Liver (tissue), 9 donors: ENCODE data around the gene SLC12A7. TPM values are rescaled to one million over a fixed set of nuclear protein-coding genes. Genes with fewer than 3 reads are reported as not detected.

Experiments
- DNase-seq: peaks from one replicate; pipeline ENCODE4 v3.0.0-alpha.2; 2017; ENCODE audit warnings: low spot score
- H3K27ac ChIP-seq, 2 donors: one replicate each; pipeline ENCODE4 v1.7.0; 2013; ENCODE audit warnings: inconsistent platforms in 2 of 2, low read length in 2 of 2, control low read depth in 1 of 2, low read depth in 1 of 2, mild to moderate bottlenecking in 1 of 2
- H3K27me3 ChIP-seq, 4 donors: one replicate each; pipeline versions ENCODE4 v1.6.1 to v1.7.0; 2013; ENCODE audit warnings: low read length in 3 of 4, inconsistent platforms in 1 of 4, mild to moderate bottlenecking in 1 of 4, moderate library complexity in 1 of 4; ENCODE audit not compliant: control insufficient read depth in 4 of 4, insufficient read depth in 4 of 4
- H3K36me3 ChIP-seq, 4 donors: one replicate each; pipeline versions ENCODE4 v1.6.1 to v1.7.0; 2013; ENCODE audit warnings: low read length in 3 of 4, mild to moderate bottlenecking in 3 of 4, low read depth in 1 of 4, moderate library complexity in 1 of 4; ENCODE audit not compliant: control insufficient read depth in 4 of 4, insufficient read depth in 3 of 4
- H3K4me1 ChIP-seq, 4 donors: one replicate each; pipeline versions ENCODE4 v1.6.1 to v1.7.0; 2013; ENCODE audit warnings: low read length in 3 of 4, mild to moderate bottlenecking in 3 of 4, moderate library complexity in 1 of 4; ENCODE audit not compliant: control insufficient read depth in 4 of 4, insufficient read depth in 4 of 4
- H3K4me3 ChIP-seq, 3 donors: one replicate each; pipeline versions ENCODE4 v1.6.1 to v1.7.0; 2013; ENCODE audit warnings: low read length in 3 of 3, control low read depth in 1 of 3, low read depth in 1 of 3, mild to moderate bottlenecking in 1 of 3
- H3K9ac ChIP-seq, 2 donors: one replicate each; pipeline ENCODE4 v1.7.0; 2013; ENCODE audit warnings: low read length in 2 of 2, mild to moderate bottlenecking in 2 of 2, moderate library complexity in 2 of 2, control low read depth in 1 of 2, low read depth in 1 of 2
- H3K9me3 ChIP-seq, 4 donors: one replicate each; pipeline versions ENCODE4 v1.6.1 to v1.7.0; 2013; ENCODE audit warnings: low read length in 3 of 4; ENCODE audit not compliant: control insufficient read depth in 4 of 4
- CTCF ChIP-seq: fragments of 150-350 bp; IDR thresholded peaks from 2 replicates; pipeline ENCODE4 v1.5.1; 2017; ENCODE audit warnings: improper control_type of control experiment, low read depth, low read length; ENCODE audit not compliant: missing input control
- FOXA1 ChIP-seq: IDR thresholded peaks from 2 replicates; pipeline ENCODE4 v1.6.1; 2016; ENCODE audit warnings: antibody characterized with exemption
- GABPA ChIP-seq, 2 donors: IDR thresholded peaks in 1 of 2; conservative IDR thresholded peaks in 1 of 2; 2 replicates each; pipeline ENCODE4 v1.6.1; 2016; ENCODE audit warnings: antibody characterized with exemption in 2 of 2, mild to moderate bottlenecking in 1 of 2, moderate library complexity in 1 of 2
- HNF4G ChIP-seq: IDR thresholded peaks from 2 replicates; pipeline ENCODE4 v1.6.1; 2016; ENCODE audit warnings: antibody characterized with exemption
- JUND ChIP-seq, 2 donors: IDR thresholded peaks; 2 replicates each; pipeline ENCODE4 v1.6.1; 2016; ENCODE audit warnings: antibody characterized with exemption in 2 of 2
- MAX ChIP-seq: IDR thresholded peaks from 2 replicates; pipeline ENCODE4 v1.6.1; 2016; ENCODE audit warnings: antibody characterized with exemption
- NR2F2 ChIP-seq: IDR thresholded peaks from 2 replicates; pipeline ENCODE4 v1.6.1; 2016; ENCODE audit warnings: antibody characterized with exemption
- RAD21 ChIP-seq, 2 donors: IDR thresholded peaks; 2 replicates each; pipeline ENCODE4 v1.6.1; 2016; ENCODE audit warnings: antibody characterized with exemption in 2 of 2, mild to moderate bottlenecking in 2 of 2
- REST ChIP-seq: IDR thresholded peaks from 2 replicates; pipeline ENCODE4 v1.6.1; 2016; ENCODE audit warnings: antibody characterized with exemption, mild to moderate bottlenecking
- RXRA ChIP-seq, 2 donors: IDR thresholded peaks; 2 replicates each; pipeline ENCODE4 v1.6.1; 2017 to 2018; ENCODE audit warnings: antibody characterized with exemption in 2 of 2, mild to moderate bottlenecking in 1 of 2
- TAF1 ChIP-seq: conservative IDR thresholded peaks from 2 replicates; pipeline ENCODE4 v1.6.1; 2016; ENCODE audit warnings: antibody characterized with exemption, mild to moderate bottlenecking
- YY1 ChIP-seq: IDR thresholded peaks from 2 replicates; pipeline ENCODE4 v1.6.1; 2016; ENCODE audit warnings: antibody characterized with exemption, mild to moderate bottlenecking
- WGBS: extraction: QIAGEN DNeasy Blood & Tissue Kit; methylation state at CpG from one replicate; pipeline ENCODE4 v1.1.7; 2013; 5-methylcytosine and 5-hydroxymethylcytosine counted together
- polyA plus RNA-seq, 2 donors: library from polyadenylated mRNA; stranded (reverse) in 1 of 2; unstranded in 1 of 2; fragments of 200-250 nt in 1 of 2; fragments of >200 nt in 1 of 2; fragmentation: Nextera tagmentation in 1 of 2; extraction: Ambion mirVana in 1 of 2; gene quantifications; one replicate each; pipeline versions ENCODE4 v1.2.1 to v1.2.3, GENCODE V29; 2013 to 2015
- total RNA-seq, 2 donors: library from RNA; depleted of rRNA; stranded (reverse); fragments of >200 nt; gene quantifications; one replicate each; pipeline ENCODE4 v1.2.3, GENCODE V29; 2014
- TF ChIP-seq, protein P1 (sequence below): IDR thresholded peaks from 2 replicates; pipeline ENCODE4 v1.6.1; 2016; ENCODE audit warnings: antibody characterized with exemption
- donor health status: healthy.
- donor health status: healthy.
- donor health status: healthy.
- donor health status: healthy.
- donor health status: healthy.

SLC12A7 gene
- total and polyA plus RNA-seq, 4 donors, result 12.3 to 64.2 (median 28.9) TPM

DNA sequence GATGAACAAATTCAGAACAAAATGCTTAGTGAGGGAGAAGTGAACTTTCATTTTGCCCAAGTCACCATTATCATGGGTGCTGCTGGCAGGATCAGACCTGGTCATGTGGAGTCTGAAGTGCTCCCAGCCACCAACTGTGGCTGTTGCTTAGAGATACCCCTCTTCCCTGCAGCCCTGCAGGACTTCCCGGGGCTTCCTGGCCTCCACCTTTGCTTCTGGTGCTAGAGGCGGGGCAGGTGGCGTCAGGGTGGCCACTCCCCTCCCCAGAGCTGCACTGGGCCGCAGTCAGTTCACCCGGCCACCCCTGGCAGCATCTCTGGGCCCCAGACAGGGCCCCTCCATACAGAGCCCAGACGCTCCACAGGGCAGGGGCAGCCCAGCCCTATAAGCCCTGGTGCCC is 30.0 kb upstream of the SLC12A7 start:
- Histone ChIP-seq H3K4me1 (peaks cover 0 to 9% (median 5%) of the 10 kb centered on the region in 4 donors), H3K36me3 (no peaks in the 10 kb centered on the region)
- TF ChIP-seq HNF4G, result no peak
- no peak for TF ChIP-seq JUND (IDR thresholded peaks at IDR 0.05)
- TF ChIP-seq, protein P1, sequence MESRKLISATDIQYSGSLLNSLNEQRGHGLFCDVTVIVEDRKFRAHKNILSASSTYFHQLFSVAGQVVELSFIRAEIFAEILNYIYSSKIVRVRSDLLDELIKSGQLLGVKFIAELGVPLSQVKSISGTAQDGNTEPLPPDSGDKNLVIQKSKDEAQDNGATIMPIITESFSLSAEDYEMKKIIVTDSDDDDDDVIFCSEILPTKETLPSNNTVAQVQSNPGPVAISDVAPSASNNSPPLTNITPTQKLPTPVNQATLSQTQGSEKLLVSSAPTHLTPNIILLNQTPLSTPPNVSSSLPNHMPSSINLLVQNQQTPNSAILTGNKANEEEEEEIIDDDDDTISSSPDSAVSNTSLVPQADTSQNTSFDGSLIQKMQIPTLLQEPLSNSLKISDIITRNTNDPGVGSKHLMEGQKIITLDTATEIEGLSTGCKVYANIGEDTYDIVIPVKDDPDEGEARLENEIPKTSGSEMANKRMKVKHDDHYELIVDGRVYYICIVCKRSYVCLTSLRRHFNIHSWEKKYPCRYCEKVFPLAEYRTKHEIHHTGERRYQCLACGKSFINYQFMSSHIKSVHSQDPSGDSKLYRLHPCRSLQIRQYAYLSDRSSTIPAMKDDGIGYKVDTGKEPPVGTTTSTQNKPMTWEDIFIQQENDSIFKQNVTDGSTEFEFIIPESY, result no peak
- no peak for TF ChIP-seq CTCF
- TF ChIP-seq YY1, result no peak
- TF ChIP-seq RAD21 (IDR thresholded peaks at IDR 0.05), result no peak

DNA sequence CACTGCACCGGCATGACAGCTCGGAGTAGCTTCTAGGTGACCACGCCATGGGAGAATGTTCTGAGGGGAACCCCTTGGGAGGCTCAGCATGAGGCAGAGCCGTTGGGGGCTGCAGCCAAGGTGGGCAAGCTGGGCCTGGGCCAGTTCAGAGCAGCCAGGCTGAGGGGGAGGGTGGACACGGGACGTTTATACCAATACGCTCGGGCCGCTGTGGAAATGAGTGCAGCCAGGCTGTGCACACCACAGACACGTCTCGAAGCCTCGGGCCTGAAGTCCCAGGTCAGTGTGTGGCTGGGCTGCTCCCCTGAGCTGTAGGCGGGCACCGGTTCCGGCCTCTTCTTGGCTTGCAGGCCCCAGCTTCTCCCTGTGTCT is 28.9 kb upstream of the SLC12A7 start:
- no peak overlapping the region for H3K4me3 ChIP-seq
- no peaks in the 10 kb centered on the region for H3K36me3 ChIP-seq
- H3K27ac ChIP-seq, result no peak overlapping the region
- H3K9ac ChIP-seq, result no peak overlapping the region
- no peaks in the 10 kb centered on the region for H3K27me3 ChIP-seq
- TF ChIP-seq REST, result no peak
- no peak for DNase-seq
- H3K9me3 ChIP-seq, result no peaks in the 10 kb centered on the region
- 79% methylated on average over 15 of the region's 15 CpGs for WGBS
- H3K4me1 ChIP-seq, result peaks cover 0 to 14% (median 7%) of the 10 kb centered on the region in 4 donors

More for the DNA sequence above, 30.0 kb upstream of the SLC12A7 start:
- no peaks in the 10 kb centered on the region for H3K27me3 ChIP-seq
- H3K4me3 ChIP-seq, result no peak overlapping the region
- no peak overlapping the region for H3K9ac ChIP-seq
- WGBS, result 67% methylated on average over 6 of the region's 6 CpGs
- no peaks in the 10 kb centered on the region for H3K9me3 ChIP-seq
- DNase-seq, result no peak
- H3K27ac ChIP-seq, result no peak overlapping the region

DNA sequence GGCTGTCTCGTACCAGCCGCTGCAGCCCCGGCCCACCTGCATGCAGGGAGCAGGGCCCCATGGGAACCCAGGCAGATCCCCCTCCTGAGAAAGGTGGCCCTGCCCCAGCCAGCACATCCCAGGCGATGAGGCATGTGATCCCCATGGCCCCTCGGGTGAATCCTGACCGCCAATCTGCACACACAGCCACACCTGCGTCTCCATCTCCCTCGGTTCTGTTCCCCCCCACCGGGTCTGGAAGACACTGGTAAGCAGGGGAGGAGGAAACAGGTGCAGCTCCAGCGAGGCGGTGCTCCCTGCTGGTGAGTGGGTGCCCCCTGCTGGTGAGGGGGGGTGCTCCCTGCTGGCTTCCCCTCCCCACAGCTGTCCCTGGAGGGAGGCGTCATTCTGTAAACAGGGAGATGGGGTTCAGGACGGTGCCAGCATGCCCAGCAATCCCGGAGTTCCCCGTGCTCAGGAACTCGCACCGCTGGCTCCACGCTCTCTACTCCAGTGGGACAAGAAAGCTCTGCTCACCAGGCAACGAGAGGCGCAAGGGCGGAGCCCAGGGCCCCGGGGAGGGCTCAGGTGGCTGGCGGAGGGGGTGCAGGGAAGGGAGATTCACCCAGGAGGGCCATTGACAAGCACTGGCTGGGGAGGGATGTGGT is 28.4 kb upstream of the SLC12A7 start:
- Histone ChIP-seq H3K27me3 (no peaks in the 10 kb centered on the region), H3K36me3 (no peaks in the 10 kb centered on the region), H3K4me3 (no peak overlapping the region), H3K9ac (no peak overlapping the region), H3K4me1 (peaks cover 0 to 15% (median 9%) of the 10 kb centered on the region in 4 donors), H3K27ac (no peak overlapping the region), H3K9me3 (no peaks in the 10 kb centered on the region)
- peak; percentile 77 for DNase-seq
- WGBS, result 25% methylated on average over 23 of the region's 23 CpGs
- TF ChIP-seq REST (no peak), JUND (IDR thresholded peaks at IDR 0.05) (no peak), MAX (no peak), YY1 (no peak), TAF1 (no peak), FOXA1 (peak; percentile 55), RXRA (IDR thresholded peaks at IDR 0.05) (peak in 1 of 2 donors; percentile 41), NR2F2 (no peak), GABPA (IDR thresholded peaks at IDR 0.05 in 1 of 2, conservative IDR thresholded peaks at IDR 0.05 in 1 of 2) (no peak), HNF4G (no peak)
- TF ChIP-seq, protein P1, result no peak
